Cardiac fibroblast (primary cell): ENCODE results near the gene P2RY2.

Source experiments
- DNase-seq, 2 donors: peaks; one replicate each; pipeline versions ENCODE4 v3.0.0 to v3.0.0-alpha.2; 2010; ENCODE audit warnings: low read depth in 2 of 2
- H3K4me3 ChIP-seq, 2 donors: replicated peaks in 1 of 2; 1 replicate in 1 of 2; 2 replicates in 1 of 2; pipeline ENCODE4 v1.5.1; 2011; ENCODE audit warnings: low read depth in 2 of 2, low read length in 2 of 2, mild to moderate bottlenecking in 2 of 2, moderate library complexity in 1 of 2
- CTCF ChIP-seq: IDR thresholded peaks from one replicate; pipeline ENCODE4 v1.5.1; 2011; ENCODE audit warnings: low read depth, mild to moderate bottlenecking, low read length, inconsistent platforms

Gene P2RY2

GRCh38 chr11:73266646-73267020 lies 48.6 kb downstream of the P2RY2 start:
- TF ChIP-seq CTCF: no peak
- no peak for DNase-seq
- H3K4me3 ChIP-seq: no peak overlapping the region

- no peak for DNase-seq
- H3K4me3 ChIP-seq: no peak overlapping the region
- no peak for TF ChIP-seq CTCF
These were observed 49.2 kb downstream of the P2RY2 start for GRCh38 chr11:73267122-73267846.

- DNase-seq: no peak
- H3K4me3 ChIP-seq: no peak overlapping the region
- TF ChIP-seq CTCF: no peak
These were observed 49.9 kb downstream of the P2RY2 start for GRCh38 chr11:73267906-73268540.

GRCh38 chr11:73268671-73269271 lies 50.7 kb downstream of the P2RY2 start:
- no peak for DNase-seq
- no peak for TF ChIP-seq CTCF
- no peak overlapping the region for H3K4me3 ChIP-seq

GRCh38 chr11:73269459-73270015 lies 51.5 kb downstream of the P2RY2 start:
- no peak for DNase-seq

More at GRCh38 chr11:73269459-73270015, 51.5 kb downstream of the P2RY2 start:
- no peak for TF ChIP-seq CTCF
- H3K4me3 ChIP-seq: no peak overlapping the region
